C4-2B (cell line): ENCODE data around the gene IQCE.
"Not testable (repeated sequence)": the region's sequence is repeated elsewhere in the genome, so short reads cannot be mapped to it uniquely, and the experiment has no call there.

Experiments
- H3K27ac ChIP-seq: fragments of 450-650 bp; 2 replicates; pipeline ENCODE4 v1.5.1; 2017
- CTCF ChIP-seq: fragments of 450-650 bp; conservative IDR thresholded peaks from 2 replicates; pipeline ENCODE4 v1.5.1; 2017; ENCODE audit warnings: mild to moderate bottlenecking
- ZFX ChIP-seq: fragments of 450-650 bp; IDR thresholded peaks from 2 replicates; pipeline ENCODE4 v1.6.1; 2017

The IQCE gene

GRCh38 chr7:2534214-2534613 lies 24.6 kb upstream of the IQCE start:
- H3K27ac ChIP-seq: not testable (repeated sequence)

- H3K27ac ChIP-seq: not testable (repeated sequence)
Observed at GRCh38 chr7:2535872-2536627, 22.7 kb upstream of the IQCE start.

GRCh38 chr7:2537981-2538851 lies 20.6 kb upstream of the IQCE start:
- TF ChIP-seq CTCF (no peak), ZFX (no peak)
- no peak overlapping the region for H3K27ac ChIP-seq

- H3K27ac ChIP-seq: no peak overlapping the region
- TF ChIP-seq CTCF: no peak
- TF ChIP-seq ZFX: no peak
Observed at GRCh38 chr7:2539031-2539911, 19.5 kb upstream of the IQCE start.

GRCh38 chr7:2540133-2540532 lies 18.6 kb upstream of the IQCE start:
- no peak for TF ChIP-seq CTCF
- TF ChIP-seq ZFX: no peak
- H3K27ac ChIP-seq: no peak overlapping the region

- TF ChIP-seq CTCF (no peak), ZFX (no peak)
- H3K27ac ChIP-seq: no peak overlapping the region
Observed at GRCh38 chr7:2540641-2541051, 18.1 kb upstream of the IQCE start.

GRCh38 chr7:2541291-2542010 lies 17.3 kb upstream of the IQCE start:
- TF ChIP-seq ZFX: no peak
- no peak for TF ChIP-seq CTCF
- H3K27ac ChIP-seq: no peak overlapping the region
